HEK293T (cell line): ENCODE data around the gene GNA15.

Source experiments
- ARNT ChIP-seq: fragments of 450-650 bp; IDR thresholded peaks from 2 replicates; pipeline ENCODE4 v1.6.1; 2017; ENCODE audit warnings: mild to moderate bottlenecking
- BHLHE40 ChIP-seq: fragments of 450-650 bp; IDR thresholded peaks from 2 replicates; pipeline ENCODE4 v1.6.1; 2016; ENCODE audit warnings: mild to moderate bottlenecking, moderate library complexity, borderline replicate concordance
- ELF4 ChIP-seq: fragments of 450-650 bp; IDR thresholded peaks from 2 replicates; pipeline ENCODE4 v1.6.1; 2017; ENCODE audit warnings: antibody characterized with exemption
- FOXA1 ChIP-seq: fragments of 450-650 bp; IDR thresholded peaks from 2 replicates; pipeline ENCODE4 v1.6.1; 2016; ENCODE audit warnings: mild to moderate bottlenecking
- FOXK2 ChIP-seq: fragments of 450-650 bp; IDR thresholded peaks from 2 replicates; pipeline ENCODE4 v1.6.1; 2016; ENCODE audit warnings: mild to moderate bottlenecking
- FOXM1 ChIP-seq: fragments of 450-650 bp; IDR thresholded peaks from 2 replicates; pipeline ENCODE4 v1.6.1; 2017; ENCODE audit warnings: mild to moderate bottlenecking, borderline replicate concordance
- HDGF ChIP-seq: fragments of 450-650 bp; IDR thresholded peaks from 2 replicates; pipeline ENCODE4 v1.6.1; 2017; ENCODE audit warnings: antibody characterized with exemption, borderline replicate concordance
- PKNOX1 ChIP-seq: fragments of 450-650 bp; IDR thresholded peaks from 2 replicates; pipeline ENCODE4 v1.6.1; 2016
- SP1 ChIP-seq: fragments of 450-650 bp; IDR thresholded peaks from 2 replicates; pipeline ENCODE4 v1.6.1; 2017
- SUZ12 ChIP-seq: fragments of 450-650 bp; IDR thresholded peaks from 2 replicates; pipeline ENCODE4 v1.6.1; 2016; ENCODE audit warnings: mild to moderate bottlenecking
- TARDBP ChIP-seq: fragments of 450-650 bp; IDR thresholded peaks from 2 replicates; pipeline ENCODE4 v1.6.1; 2016

GRCh38 chr19:3178377-3178972, 42.6 kb downstream of the GNA15 start, which contains the start of gene S1PR4:
- TF ChIP-seq TARDBP (no peak), ARNT (no peak), PKNOX1 (no peak), BHLHE40 (no peak), SUZ12 (no peak), FOXM1 (no peak), ELF4 (no peak), HDGF (no peak), SP1 (no peak), FOXK2 (no peak), FOXA1 (no peak)
